Fibroblast of mammary gland (primary cell): ENCODE measurements around the gene CLEC19A.

Experiments
- DNase-seq: peaks from one replicate; pipeline ENCODE4 v3.0.0-alpha.2; 2010; ENCODE audit warnings: low read depth
- H3K4me3 ChIP-seq: 2 replicates; pipeline ENCODE4 v1.5.1; 2011; ENCODE audit warnings: low read depth, mild to moderate bottlenecking, low read length, moderate library complexity; ENCODE audit not compliant: control insufficient read depth
- CTCF ChIP-seq: conservative IDR thresholded peaks from 2 replicates; pipeline ENCODE4 v1.5.1; 2011; ENCODE audit warnings: low read depth, low read length, inconsistent platforms; ENCODE audit not compliant: control insufficient read depth, insufficient read depth

Gene CLEC19A

GRCh38 chr16:19285431-19285830, at the start of gene CLEC19A:
TSS of gene CLEC19A (plus strand) at chr16:19285731. CDS start at chr16:19285852, 121 bp downstream.
- no peak for DNase-seq
- H3K4me3 ChIP-seq, result no peak within 1 kb of the TSS
- TF ChIP-seq CTCF, result no peak

- no peak for DNase-seq
- TF ChIP-seq CTCF, result no peak
- no peak overlapping the region for H3K4me3 ChIP-seq
Measured at GRCh38 chr16:19235886-19236285, 49.6 kb upstream of the CLEC19A start.

GRCh38 chr16:19236561-19237209, 48.8 kb upstream of the CLEC19A start:
- no peak for TF ChIP-seq CTCF
- H3K4me3 ChIP-seq, result no peak overlapping the region
- no peak for DNase-seq

- DNase-seq, result no peak
- no peak for TF ChIP-seq CTCF
- no peak overlapping the region for H3K4me3 ChIP-seq
Measured at GRCh38 chr16:19238406-19238805, 47.1 kb upstream of the CLEC19A start.

- TF ChIP-seq CTCF, result no peak
- DNase-seq, result no peak
- H3K4me3 ChIP-seq, result no peak overlapping the region
Measured at GRCh38 chr16:19239511-19240155, 45.9 kb upstream of the CLEC19A start.

GRCh38 chr16:19240494-19240893, 45.0 kb upstream of the CLEC19A start:
- no peak for DNase-seq
- no peak for TF ChIP-seq CTCF
- H3K4me3 ChIP-seq, result no peak overlapping the region
